ENCODE results near the gene ATP2C2. TPM values are rescaled to one million over a fixed set of nuclear protein-coding genes. Genes with fewer than 3 reads are reported as not detected.

ATP2C2 gene
- total RNA-seq, 1 donor from 2014 or later: 17.9 TPM

DNA sequence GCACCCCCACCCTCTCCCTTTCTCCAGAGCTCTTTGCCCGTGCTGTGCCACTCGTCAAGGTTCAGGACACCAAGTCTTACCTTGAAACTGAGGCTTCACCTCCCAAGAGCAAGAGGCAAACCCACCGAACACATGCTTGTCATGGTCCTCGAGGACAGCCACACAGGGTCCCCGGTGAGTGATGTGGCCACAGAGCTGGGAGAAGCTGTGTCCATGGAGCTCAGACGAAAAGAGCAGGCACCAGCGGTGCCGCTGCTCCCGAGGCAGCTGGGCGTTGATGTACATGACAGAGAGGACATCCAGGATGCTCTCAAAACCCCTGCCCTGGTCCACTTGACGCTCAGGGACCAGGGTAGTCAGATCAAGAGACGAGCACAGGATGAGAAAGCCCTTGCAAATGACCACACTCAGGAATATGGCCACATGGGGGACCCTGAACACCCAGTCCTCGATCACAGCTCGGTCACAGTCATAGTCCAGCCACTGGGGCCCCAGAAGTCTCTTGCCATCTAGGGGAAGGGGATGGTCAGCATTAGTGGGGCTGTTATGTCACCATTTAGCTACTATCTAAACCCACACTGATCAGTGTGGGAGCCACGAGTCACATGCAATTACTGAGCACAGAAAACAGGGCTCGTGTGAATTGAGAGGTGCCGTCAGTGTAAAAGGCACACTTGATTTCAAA, 118.4 kb downstream of the ATP2C2 start:
- no peak for DNase-seq (ENCODE audit: low read depth)
- no peak overlapping the region for H3K4me3 ChIP-seq (ENCODE audit: low read depth, low read length)
- TF ChIP-seq, protein P1, sequence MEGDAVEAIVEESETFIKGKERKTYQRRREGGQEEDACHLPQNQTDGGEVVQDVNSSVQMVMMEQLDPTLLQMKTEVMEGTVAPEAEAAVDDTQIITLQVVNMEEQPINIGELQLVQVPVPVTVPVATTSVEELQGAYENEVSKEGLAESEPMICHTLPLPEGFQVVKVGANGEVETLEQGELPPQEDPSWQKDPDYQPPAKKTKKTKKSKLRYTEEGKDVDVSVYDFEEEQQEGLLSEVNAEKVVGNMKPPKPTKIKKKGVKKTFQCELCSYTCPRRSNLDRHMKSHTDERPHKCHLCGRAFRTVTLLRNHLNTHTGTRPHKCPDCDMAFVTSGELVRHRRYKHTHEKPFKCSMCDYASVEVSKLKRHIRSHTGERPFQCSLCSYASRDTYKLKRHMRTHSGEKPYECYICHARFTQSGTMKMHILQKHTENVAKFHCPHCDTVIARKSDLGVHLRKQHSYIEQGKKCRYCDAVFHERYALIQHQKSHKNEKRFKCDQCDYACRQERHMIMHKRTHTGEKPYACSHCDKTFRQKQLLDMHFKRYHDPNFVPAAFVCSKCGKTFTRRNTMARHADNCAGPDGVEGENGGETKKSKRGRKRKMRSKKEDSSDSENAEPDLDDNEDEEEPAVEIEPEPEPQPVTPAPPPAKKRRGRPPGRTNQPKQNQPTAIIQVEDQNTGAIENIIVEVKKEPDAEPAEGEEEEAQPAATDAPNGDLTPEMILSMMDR (IDR thresholded peaks at IDR 0.05; ENCODE audit: insufficient read depth, low read length, poor library complexity, severe bottlenecking): no peak
- H3K27me3 ChIP-seq (ENCODE audit: control insufficient read depth, insufficient read depth, low read length): no peaks in the 10 kb centered on the region
- H3K36me3 ChIP-seq (ENCODE audit: control insufficient read depth, insufficient read depth, low read length): no peaks in the 10 kb centered on the region

DNA sequence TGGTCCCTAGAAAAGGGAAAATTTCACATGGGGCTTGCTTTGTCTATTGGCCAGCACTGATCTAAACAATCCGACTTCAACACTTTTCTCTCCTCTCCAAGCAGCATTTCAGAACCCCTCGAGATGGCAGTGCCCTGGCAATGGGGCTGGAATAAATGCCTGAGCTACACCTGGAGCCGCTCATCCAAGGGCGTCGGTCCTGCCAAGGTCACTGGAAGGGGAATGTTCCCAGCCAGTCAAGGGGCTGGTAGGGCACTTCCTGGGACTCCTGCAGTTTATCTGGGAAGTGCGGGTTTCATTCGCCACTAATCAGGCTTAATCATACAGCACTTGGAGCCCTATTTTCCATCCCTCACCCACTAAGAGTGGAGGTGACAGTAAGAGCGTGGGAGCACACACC, 119.0 kb downstream of the ATP2C2 start:
- Histone ChIP-seq H3K36me3 (ENCODE audit: control insufficient read depth, insufficient read depth, low read length) (no peaks in the 10 kb centered on the region), H3K4me3 (ENCODE audit: low read depth, low read length) (no peak overlapping the region), H3K27me3 (ENCODE audit: control insufficient read depth, insufficient read depth, low read length) (no peaks in the 10 kb centered on the region)
- DNase-seq (ENCODE audit: low read depth): no peak
- TF ChIP-seq, protein P1 (IDR thresholded peaks at IDR 0.05; ENCODE audit: insufficient read depth, low read length, poor library complexity, severe bottlenecking): no peak

DNA sequence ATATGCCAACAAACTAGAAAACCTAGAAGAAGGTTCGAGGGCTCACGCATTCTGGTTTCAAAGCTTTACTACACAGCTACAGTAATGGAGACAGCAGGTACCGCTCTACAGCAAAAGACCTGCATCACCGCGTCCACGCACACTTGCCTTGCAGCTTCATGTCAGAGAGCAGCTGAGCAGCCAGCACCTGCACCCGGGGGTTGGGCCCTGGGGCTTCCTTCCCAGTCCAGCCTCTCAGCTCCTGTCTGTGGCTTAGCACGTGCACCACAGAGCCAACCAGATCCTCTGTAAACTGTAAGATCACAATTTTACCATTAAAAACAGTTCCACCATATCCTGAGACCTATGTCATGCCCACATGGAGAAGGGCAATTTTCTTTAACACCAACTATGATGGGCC, 120.8 kb downstream of the ATP2C2 start:
- no peaks in the 10 kb centered on the region for H3K27me3 ChIP-seq (ENCODE audit: control insufficient read depth, insufficient read depth, low read length)
- TF ChIP-seq, protein P1 (IDR thresholded peaks at IDR 0.05; ENCODE audit: insufficient read depth, low read length, poor library complexity, severe bottlenecking): no peak
- no peak overlapping the region for H3K4me3 ChIP-seq (ENCODE audit: low read depth, low read length)
- H3K36me3 ChIP-seq (ENCODE audit: control insufficient read depth, insufficient read depth, low read length): no peaks in the 10 kb centered on the region
- no peak for DNase-seq (ENCODE audit: low read depth)

DNA sequence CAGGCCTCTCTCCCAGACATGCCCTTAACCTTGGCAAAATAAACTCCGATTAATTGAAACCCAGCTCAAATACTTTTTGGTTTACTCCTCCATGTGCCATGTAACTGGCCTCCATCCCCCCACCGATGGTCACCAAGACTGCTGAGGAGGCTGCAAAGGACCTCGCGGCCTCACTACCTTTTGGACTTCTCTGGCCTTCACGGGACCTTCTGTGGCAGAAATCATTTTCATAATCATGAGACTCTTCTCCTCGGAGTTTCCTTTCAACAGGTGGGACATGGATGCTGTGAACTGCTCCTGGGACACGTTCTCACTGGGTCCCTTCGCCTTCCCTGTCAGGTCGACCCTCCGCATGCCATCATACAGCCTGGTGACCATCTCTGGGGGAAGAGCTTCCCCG, 127.2 kb downstream of the ATP2C2 start:
- TF ChIP-seq, protein P1 (IDR thresholded peaks at IDR 0.05; ENCODE audit: insufficient read depth, low read length, poor library complexity, severe bottlenecking): no peak
- no peak for DNase-seq (ENCODE audit: low read depth)
- no peaks in the 10 kb centered on the region for H3K36me3 ChIP-seq (ENCODE audit: control insufficient read depth, insufficient read depth, low read length)
- no peaks in the 10 kb centered on the region for H3K27me3 ChIP-seq (ENCODE audit: control insufficient read depth, insufficient read depth, low read length)
- H3K4me3 ChIP-seq (ENCODE audit: low read depth, low read length): no peak overlapping the region

DNA sequence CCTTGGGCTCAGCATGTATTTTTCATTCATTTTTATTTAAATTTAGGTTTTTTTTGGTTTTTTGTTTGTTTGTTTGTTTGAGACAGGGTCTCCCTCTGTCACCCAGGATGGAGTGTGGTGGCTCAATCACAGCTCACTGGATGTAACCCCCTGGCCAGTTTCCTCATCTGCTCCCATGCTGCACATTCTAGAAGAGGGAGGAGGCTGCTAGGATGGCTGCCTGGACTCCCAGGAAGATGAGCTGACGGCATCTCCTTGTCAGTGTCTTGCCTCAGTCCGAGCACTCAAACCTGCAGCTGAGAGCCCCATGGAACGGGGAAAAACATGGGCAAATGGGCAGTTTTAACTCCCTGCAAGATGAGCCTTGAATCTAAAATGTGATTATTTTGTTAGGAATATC, 128.7 kb downstream of the ATP2C2 start:
- H3K36me3 ChIP-seq (ENCODE audit: control insufficient read depth, insufficient read depth, low read length): no peaks in the 10 kb centered on the region
- TF ChIP-seq, protein P1 (IDR thresholded peaks at IDR 0.05; ENCODE audit: insufficient read depth, low read length, poor library complexity, severe bottlenecking): no peak
- H3K4me3 ChIP-seq (ENCODE audit: low read depth, low read length): no peak overlapping the region
- no peak for DNase-seq (ENCODE audit: low read depth)
- no peaks in the 10 kb centered on the region for H3K27me3 ChIP-seq (ENCODE audit: control insufficient read depth, insufficient read depth, low read length)

All from kidney epithelial cell (primary cell).